Activated naive CD4-positive, alpha-beta T cell treated with anti-CD3 and anti-CD28 coated beads for 36 hours (primary cell): ENCODE results near the gene KMT5B. TPM values are rescaled to one million over a fixed set of nuclear protein-coding genes. Genes with fewer than 3 reads are reported as not detected.

Source experiments
- CTCF ChIA-PET: fragments of 350-600 bp; sonication (Branson Sonifier 250); formaldehyde crosslinking; loops from one replicate; lab custom pipeline; 2021; ENCODE audit warnings: antibody characterized with exemption; lab: Charles Lee
- DNase-seq: peaks from one replicate; pipeline ENCODE4 v3.0.0-alpha.2; 2020
- H3K27ac Mint-ChIP-seq: one replicate; pipeline ENCODE4 v1.8.0; 2021; ENCODE audit warnings: mild to moderate bottlenecking, mixed read lengths
- H3K27me3 Mint-ChIP-seq: one replicate; pipeline ENCODE4 v1.8.0; 2021; ENCODE audit warnings: low read depth, mixed read lengths
- H3K36me3 Mint-ChIP-seq: one replicate; pipeline ENCODE4 v1.8.0; 2021; ENCODE audit warnings: low read depth, mixed read lengths
- H3K4me1 Mint-ChIP-seq: one replicate; pipeline ENCODE4 v1.8.0; 2021; ENCODE audit warnings: low read depth, mixed read lengths
- H3K4me3 Mint-ChIP-seq: one replicate; pipeline ENCODE4 v1.8.0; 2021; ENCODE audit warnings: mild to moderate bottlenecking, moderate library complexity, mixed read lengths
- H3K9me3 Mint-ChIP-seq: one replicate; pipeline ENCODE4 v1.8.0; 2021; ENCODE audit warnings: mixed read lengths
- intact Hi-C: fragments of 100-400 bp; cut with micrococcal nuclease; formaldehyde crosslinking; loops from one replicate; pipeline ENCODE4 v1.15.1; 2023
- total RNA-seq, 2 experiments: library from RNA; stranded (reverse); gene quantifications; one replicate each; pipeline ENCODE4 v1.2.3, GENCODE V29; 2021

KMT5B gene
- total RNA-seq, 2 experiments from 2014 or later: 18.4 to 21.6 TPM

GRCh38 chr11:68194675-68195294 is 18.3 kb downstream of the KMT5B start:
- Mint-ChIP-seq H3K4me1 (peaks cover 59% of the 10 kb centered on the region), H3K36me3 (no peaks in the 10 kb centered on the region), H3K4me3 (no peak overlapping the region), H3K27ac (no peak overlapping the region), H3K9me3 (no peaks in the 10 kb centered on the region), H3K27me3 (no peaks in the 10 kb centered on the region)
- intact Hi-C loops: no loop called here
- CTCF ChIA-PET: interaction anchor here (0.6 to 1.2 kb wide), 4 partner anchors 11 to 1831 kb away, joined by 3 to 6 read pairs (median 4); no protein-coding TSS in a partner anchor
- no peak for DNase-seq

DNA sequence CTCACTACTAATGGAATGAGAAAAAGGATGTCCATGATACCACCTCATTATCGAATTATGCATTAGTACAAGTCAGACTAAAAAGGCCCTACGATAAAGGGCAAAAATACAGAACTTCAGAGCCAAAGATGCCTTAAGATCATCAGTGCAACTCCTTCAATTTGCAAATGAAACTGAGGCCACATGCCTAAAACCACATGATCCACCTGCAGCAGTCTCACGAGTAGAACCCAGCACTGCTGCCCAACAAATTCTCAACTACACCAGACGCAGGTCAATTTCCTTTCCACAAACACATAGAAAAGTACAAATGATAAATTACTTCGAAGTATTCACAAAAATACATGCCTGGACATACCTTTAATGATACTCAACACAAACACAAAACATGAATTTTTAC is 20.1 kb downstream of the KMT5B start:
- Mint-ChIP-seq H3K27me3 (no peaks in the 10 kb centered on the region), H3K36me3 (no peaks in the 10 kb centered on the region), H3K27ac (no peak overlapping the region), H3K4me1 (peaks cover 48% of the 10 kb centered on the region), H3K4me3 (no peak overlapping the region), H3K9me3 (no peaks in the 10 kb centered on the region)
- DNase-seq: no peak
- CTCF ChIA-PET: interaction anchor here (0.6 to 1.7 kb wide), 3 partner anchors 9 to 13 kb away, joined by 3 to 9 read pairs (median 7); no protein-coding TSS in a partner anchor
- intact Hi-C loops: no loop called here

DNA sequence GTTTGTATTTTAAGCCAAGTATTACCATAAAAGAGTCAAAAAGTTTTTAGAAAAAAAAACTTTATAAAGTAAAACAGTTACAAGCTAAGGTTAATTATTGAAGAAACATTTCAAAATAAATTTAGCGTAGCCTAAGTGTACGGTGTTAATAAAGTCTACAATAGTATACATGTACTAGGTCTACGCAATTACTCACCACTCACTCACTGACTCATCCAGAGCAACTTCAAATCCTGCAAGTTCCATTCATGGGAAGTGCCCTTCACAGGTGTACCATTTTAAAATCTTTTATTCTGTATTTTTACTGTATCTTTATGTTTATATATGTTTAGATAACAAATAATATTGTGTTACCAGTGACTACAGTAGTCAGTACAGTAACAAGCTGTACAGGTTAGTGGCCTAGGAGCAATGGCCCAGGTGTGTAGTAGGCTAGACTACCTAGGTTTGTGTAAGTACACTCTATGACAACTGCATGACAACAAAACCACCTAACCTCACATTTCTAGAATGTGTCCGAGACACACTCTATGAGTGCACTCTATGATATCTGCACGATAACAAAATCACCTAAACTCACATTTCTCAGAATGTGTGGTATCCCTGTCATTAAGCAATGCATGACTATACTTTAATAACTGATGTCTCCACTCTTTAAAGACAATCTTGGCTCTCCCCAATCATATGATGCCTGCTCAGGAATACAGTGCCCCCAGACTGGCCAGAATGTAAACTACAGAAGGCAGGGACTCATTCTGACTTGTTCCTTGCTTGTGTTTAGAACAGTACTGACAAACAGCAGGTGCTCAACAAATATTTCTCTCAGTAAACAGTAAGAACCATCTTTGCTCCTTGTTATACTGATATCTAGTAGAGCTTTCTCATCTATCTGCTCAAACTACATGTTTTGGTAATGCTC is 21.2 kb downstream of the KMT5B start:
- CTCF ChIA-PET: interaction anchor here (0.6 to 1.7 kb wide), 3 partner anchors 8 to 14 kb away, joined by 3 to 9 read pairs (median 3); no protein-coding TSS in a partner anchor
- Mint-ChIP-seq H3K27ac (no peak overlapping the region), H3K4me3 (no peak overlapping the region)

GRCh38 chr11:68189888-68190287 is 23.2 kb downstream of the KMT5B start:
- Mint-ChIP-seq H3K36me3 (peaks cover 1% of the 10 kb centered on the region), H3K4me3 (no peak overlapping the region), H3K9me3 (no peaks in the 10 kb centered on the region), H3K4me1 (peaks cover 29% of the 10 kb centered on the region), H3K27me3 (no peaks in the 10 kb centered on the region), H3K27ac (no peak overlapping the region)
- DNase-seq: no peak
- intact Hi-C loops: no loop called here
- CTCF ChIA-PET: interaction anchor here (1.0 to 1.6 kb wide), 2 partner anchors 17 to 19 kb away, joined by 3 to 7 read pairs; no protein-coding TSS in a partner anchor

More for the DNA sequence above, 21.2 kb downstream of the KMT5B start:
- DNase-seq: no peak
- H3K27me3 Mint-ChIP-seq: no peaks in the 10 kb centered on the region
- peaks cover 44% of the 10 kb centered on the region for H3K4me1 Mint-ChIP-seq
- intact Hi-C loops: no loop called here
- no peaks in the 10 kb centered on the region for H3K9me3 Mint-ChIP-seq
- H3K36me3 Mint-ChIP-seq: peaks cover 1% of the 10 kb centered on the region

DNA sequence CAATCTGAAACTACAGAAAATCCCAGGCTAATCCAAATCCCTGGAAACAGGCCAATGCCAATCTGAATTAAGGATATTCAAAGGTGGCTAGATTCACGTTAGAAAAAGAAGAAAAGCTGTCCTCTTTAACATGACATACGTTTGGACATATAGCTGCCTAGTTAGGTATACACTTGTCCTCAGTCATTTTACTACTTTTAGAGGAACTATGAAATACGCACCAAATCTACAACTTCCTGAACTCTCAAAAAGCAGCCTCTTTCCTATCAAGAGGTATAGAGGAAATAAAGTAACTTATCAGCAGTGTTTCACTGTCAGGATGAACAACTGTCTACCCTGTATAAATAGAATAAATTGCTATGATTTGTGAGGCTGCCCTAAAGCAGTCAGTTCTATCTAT is 24.0 kb downstream of the KMT5B start:
- Mint-ChIP-seq H3K36me3 (peaks cover 1% of the 10 kb centered on the region), H3K4me3 (no peak overlapping the region), H3K27me3 (no peaks in the 10 kb centered on the region), H3K27ac (no peak overlapping the region), H3K9me3 (no peaks in the 10 kb centered on the region), H3K4me1 (peaks cover 25% of the 10 kb centered on the region)
- CTCF ChIA-PET: interaction anchor here (1.6 kb wide), 1 partner anchor 18 kb away, joined by 3 read pairs; no protein-coding TSS in a partner anchor
- intact Hi-C loops: no loop called here
- no peak for DNase-seq

DNA sequence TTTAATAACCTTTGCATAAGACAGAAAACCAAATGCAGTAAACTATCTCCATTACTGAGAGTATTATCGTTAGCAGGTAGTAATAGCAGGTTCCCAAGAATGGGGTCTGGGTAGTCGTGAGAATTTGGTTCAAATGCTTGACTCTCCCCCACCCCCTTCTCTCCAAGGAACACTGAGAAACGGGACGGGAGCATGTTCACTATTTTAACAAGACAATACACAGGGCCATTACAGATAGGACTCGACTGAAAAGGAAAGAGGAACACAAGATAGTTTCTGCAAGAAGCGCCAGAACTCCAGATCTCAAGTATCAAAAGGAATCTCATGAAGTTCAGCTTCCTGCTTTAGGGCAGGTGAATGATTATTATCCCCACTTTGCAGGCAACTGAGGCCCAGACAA is 27.0 kb downstream of the KMT5B start:
- CTCF ChIA-PET: no interaction called here
- Mint-ChIP-seq H3K4me1 (peaks cover 3% of the 10 kb centered on the region), H3K9me3 (no peaks in the 10 kb centered on the region), H3K27ac (no peak overlapping the region), H3K4me3 (no peak overlapping the region), H3K36me3 (peaks cover 5% of the 10 kb centered on the region), H3K27me3 (no peaks in the 10 kb centered on the region)
- intact Hi-C loops: no loop called here
- no peak for DNase-seq

DNA sequence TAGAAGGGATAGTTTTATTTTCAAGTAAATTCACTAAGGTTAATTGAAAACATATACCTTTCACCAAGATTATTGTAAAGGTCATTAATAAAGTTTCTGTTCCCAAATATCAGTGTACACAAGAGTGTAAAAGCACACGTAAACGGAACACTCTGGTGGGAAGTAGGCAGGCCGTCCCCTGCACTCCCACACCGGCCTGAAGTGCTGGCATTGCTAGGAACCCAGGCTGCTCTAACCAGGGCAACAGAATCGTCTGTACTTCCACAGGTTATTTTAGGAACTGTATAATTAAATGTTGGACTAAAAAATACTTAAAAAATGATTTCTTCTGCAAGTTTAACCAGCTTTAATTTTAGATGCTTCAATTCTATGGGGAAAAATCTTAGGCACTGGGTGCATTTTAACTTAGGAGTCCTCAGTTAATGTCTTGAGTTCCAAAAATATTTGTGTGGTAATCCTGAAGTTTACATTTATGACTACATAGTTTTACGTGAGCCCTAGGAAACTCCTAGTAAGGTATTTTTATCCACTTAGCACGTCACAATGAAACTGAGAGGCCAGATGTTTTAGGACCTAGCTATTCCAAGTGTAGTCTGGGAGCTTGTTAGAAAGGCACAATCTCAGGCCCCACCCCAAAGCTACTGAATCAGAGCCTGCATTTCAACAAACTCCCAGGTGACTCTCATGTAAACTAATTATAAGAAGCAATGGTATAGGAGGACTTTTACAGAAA is 31.2 kb downstream of the KMT5B start:
- Mint-ChIP-seq H3K36me3 (peaks cover 4% of the 10 kb centered on the region), H3K4me1 (no peaks in the 10 kb centered on the region), H3K9me3 (no peaks in the 10 kb centered on the region), H3K27ac (no peak overlapping the region), H3K27me3 (no peaks in the 10 kb centered on the region), H3K4me3 (no peak overlapping the region)
- CTCF ChIA-PET: interaction anchor here (0.6 kb wide), 1 partner anchor 31 kb away, joined by 3 read pairs; no protein-coding TSS in a partner anchor
- no peak for DNase-seq
- intact Hi-C loops: no loop called here

DNA sequence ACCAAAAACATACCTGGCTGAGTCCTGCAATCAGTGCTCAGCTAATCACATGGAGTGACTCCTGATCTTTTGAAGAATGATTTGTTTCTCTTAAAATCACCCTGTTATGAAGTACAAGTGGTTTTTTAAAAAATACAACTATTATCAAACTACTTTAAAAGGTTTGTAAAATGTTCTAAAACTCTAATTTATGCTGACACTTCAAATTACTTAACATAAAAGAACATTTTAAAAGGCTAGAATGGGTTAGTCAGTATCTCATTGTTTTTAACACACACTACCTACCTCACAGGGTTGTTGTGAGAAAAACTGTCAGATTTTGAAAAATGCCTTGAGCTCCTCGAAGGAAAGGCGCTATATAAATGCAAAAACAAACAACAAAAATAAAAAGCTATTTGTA is 33.2 kb downstream of the KMT5B start:
- Mint-ChIP-seq H3K4me3 (no peak overlapping the region), H3K27ac (no peak overlapping the region), H3K27me3 (no peaks in the 10 kb centered on the region), H3K4me1 (no peaks in the 10 kb centered on the region), H3K9me3 (no peaks in the 10 kb centered on the region), H3K36me3 (peaks cover 4% of the 10 kb centered on the region)
- intact Hi-C loops: no loop called here
- CTCF ChIA-PET: interaction anchor here (1.2 kb wide), 1 partner anchor 78 kb away, joined by 5 read pairs; no protein-coding TSS in a partner anchor
- DNase-seq: no peak

GRCh38 chr11:68177877-68178276 is 35.2 kb downstream of the KMT5B start:
- Mint-ChIP-seq H3K36me3 (peaks cover 5% of the 10 kb centered on the region), H3K27ac (no peak overlapping the region), H3K27me3 (no peaks in the 10 kb centered on the region), H3K9me3 (no peaks in the 10 kb centered on the region), H3K4me3 (no peak overlapping the region), H3K4me1 (no peaks in the 10 kb centered on the region)
- intact Hi-C loops: no loop called here
- no peak for DNase-seq
- CTCF ChIA-PET: no interaction called here

DNA sequence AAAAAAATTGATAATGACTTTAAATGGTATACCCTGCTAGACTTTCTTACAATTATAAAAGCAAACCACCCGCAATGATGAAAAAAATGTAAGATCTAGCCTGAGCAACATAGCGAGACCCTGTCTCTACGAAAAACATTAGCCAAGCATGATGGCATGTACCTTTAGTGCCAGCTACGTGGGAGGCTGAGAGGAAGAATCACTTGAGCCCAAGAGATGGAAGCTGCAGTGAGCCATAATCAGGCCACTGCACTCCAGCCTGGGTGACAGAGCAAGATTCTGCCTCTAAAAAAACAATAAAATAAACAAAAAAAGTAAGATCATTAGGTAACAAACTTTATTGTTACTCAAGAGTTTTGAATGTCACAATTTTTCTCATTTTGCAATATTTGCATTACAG is 39.2 kb downstream of the KMT5B start:
- intact Hi-C loops: no loop called here
- no peaks in the 10 kb centered on the region for H3K9me3 Mint-ChIP-seq
- H3K4me1 Mint-ChIP-seq: no peaks in the 10 kb centered on the region
- no peak for DNase-seq
- peaks cover 3% of the 10 kb centered on the region for H3K36me3 Mint-ChIP-seq
- H3K4me3 Mint-ChIP-seq: no peak overlapping the region
- CTCF ChIA-PET: no interaction called here
- no peaks in the 10 kb centered on the region for H3K27me3 Mint-ChIP-seq
- H3K27ac Mint-ChIP-seq: no peak overlapping the region

DNA sequence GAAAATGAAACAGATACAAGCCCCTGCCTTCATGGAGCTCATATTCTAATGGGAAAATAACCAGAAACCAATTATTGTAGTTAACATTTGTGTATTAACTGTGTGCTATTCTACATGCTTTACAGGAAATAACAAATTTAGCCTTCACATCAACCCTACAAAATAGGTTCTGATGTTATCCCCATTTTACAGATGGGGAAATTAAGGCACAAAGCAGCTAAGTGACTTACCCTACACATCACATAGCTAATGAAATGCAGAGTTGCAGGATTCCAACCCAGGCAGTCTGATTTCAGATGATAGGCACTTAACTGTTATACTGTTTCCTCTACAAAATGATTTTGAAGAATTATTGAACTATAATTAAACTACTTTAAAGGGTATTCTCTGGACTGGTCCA is 43.7 kb downstream of the KMT5B start:
- intact Hi-C loops: no loop called here
- Mint-ChIP-seq H3K27me3 (no peaks in the 10 kb centered on the region), H3K27ac (no peak overlapping the region), H3K4me1 (no peaks in the 10 kb centered on the region), H3K4me3 (no peak overlapping the region), H3K9me3 (no peaks in the 10 kb centered on the region), H3K36me3 (peaks cover 3% of the 10 kb centered on the region)
- CTCF ChIA-PET: no interaction called here
- no peak for DNase-seq

GRCh38 chr11:68168694-68169093 is 44.4 kb downstream of the KMT5B start:
- CTCF ChIA-PET: no interaction called here
- no peak overlapping the region for H3K4me3 Mint-ChIP-seq
- H3K27me3 Mint-ChIP-seq: no peaks in the 10 kb centered on the region
- H3K27ac Mint-ChIP-seq: no peak overlapping the region
- H3K36me3 Mint-ChIP-seq: peaks cover 2% of the 10 kb centered on the region
- H3K4me1 Mint-ChIP-seq: no peaks in the 10 kb centered on the region
- no peaks in the 10 kb centered on the region for H3K9me3 Mint-ChIP-seq
- intact Hi-C loops: no loop called here
- DNase-seq: no peak
